ENCODE measurements around the gene KRTAP4-4. TPM values are rescaled to one million over a fixed set of nuclear protein-coding genes. Genes with fewer than 3 reads are reported as not detected.

KRTAP4-4 gene
- total RNA-seq, 1 experiment from 2014 or later, result not detected

DNA sequence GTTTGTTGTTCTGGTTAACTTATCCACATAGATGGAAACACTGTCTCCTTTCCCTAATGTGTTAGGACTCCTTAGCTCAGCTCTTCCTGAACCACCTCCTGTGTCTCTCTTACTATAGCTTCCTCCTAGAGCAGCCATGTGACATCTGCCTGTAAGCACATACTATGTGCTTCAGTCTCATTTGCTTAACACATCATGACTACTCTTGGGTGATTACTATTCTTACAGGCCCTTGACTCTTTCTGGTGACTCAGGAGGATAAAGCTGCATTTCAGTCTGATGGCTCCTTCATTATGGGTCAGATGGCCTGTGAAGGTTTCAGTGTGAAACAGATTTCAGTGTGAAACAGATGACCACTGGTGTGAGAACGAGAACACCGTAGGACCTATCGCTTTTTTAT is 17.8 kb upstream of the KRTAP4-4 start:
- Mint-ChIP-seq H3K4me1 (no peaks in the 10 kb centered on the region), H3K27ac (no peak overlapping the region), H3K9me3 (no peaks in the 10 kb centered on the region), H3K36me3 (no peaks in the 10 kb centered on the region), H3K27me3 (ENCODE audit: low read depth) (no peaks in the 10 kb centered on the region; the same call in 1 of the 2 replicates), H3K4me3 (no peak overlapping the region)
- POLR2A ChIA-PET, result no interaction called here
- CTCF ChIA-PET, result interaction anchor here (1.5 kb wide), 1 partner anchor 315 kb away, joined by 3 read pairs; no protein-coding TSS in a partner anchor
- DNase-seq (ENCODE audit: low spot score) (no peak), ATAC-seq (no peak)
- TF ChIP-seq, protein P1, sequence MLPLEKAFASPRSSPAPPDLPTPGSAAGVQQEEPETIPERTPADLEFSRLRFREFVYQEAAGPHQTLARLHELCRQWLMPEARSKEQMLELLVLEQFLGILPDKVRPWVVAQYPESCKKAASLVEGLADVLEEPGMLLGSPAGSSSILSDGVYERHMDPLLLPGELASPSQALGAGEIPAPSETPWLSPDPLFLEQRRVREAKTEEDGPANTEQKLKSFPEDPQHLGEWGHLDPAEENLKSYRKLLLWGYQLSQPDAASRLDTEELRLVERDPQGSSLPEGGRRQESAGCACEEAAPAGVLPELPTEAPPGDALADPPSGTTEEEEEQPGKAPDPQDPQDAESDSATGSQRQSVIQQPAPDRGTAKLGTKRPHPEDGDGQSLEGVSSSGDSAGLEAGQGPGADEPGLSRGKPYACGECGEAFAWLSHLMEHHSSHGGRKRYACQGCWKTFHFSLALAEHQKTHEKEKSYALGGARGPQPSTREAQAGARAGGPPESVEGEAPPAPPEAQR (CRISPR knock-in tag; IDR thresholded peaks at IDR 0.05), result no peak

DNA sequence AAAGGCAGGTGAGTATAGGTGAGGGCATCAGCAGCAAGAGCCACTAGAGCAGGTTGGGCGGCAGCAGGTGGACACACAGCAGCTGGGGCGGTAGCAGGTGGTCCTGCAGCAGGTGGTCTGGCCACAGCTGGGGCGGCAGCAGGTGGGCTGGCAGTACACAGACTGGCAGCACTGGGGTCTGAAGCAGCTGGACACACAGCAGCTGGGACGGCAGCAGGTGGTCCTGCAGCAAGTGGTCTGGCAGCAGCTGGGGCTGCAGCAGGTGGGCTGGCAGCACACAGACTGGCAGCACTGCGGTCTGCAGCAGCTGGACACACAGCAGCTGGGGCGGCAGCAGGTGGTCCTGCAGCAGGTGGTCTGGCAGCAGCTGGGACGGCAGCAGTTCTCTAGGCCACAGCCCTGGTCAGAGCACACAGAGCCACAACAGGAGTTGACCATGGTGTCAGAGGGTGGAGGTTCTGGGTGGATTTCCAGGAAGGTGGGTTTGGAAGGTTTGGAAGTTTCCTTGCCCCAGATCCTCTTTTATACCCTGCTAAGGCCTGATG is 17.3 kb upstream of the KRTAP4-4 start, which contains the start of gene KRTAP4-2:
TSS of gene KRTAP4-2 (minus strand) at position 495 of the 545 bp plus-strand sequence. CDS start at position 438, 57 bp downstream.
- no peak within 1 kb of the TSS for H3K4me3 Mint-ChIP-seq
- TF ChIP-seq ZNF423 (CRISPR knock-in tag; IDR thresholded peaks at IDR 0.05) (peak; percentile 55; the same call in 1 of the 2 replicates), FOXP1 (CRISPR knock-in tag; IDR thresholded peaks at IDR 0.05; ENCODE audit: borderline replicate concordance) (no peak)
- TF ChIP-seq, protein P2, sequence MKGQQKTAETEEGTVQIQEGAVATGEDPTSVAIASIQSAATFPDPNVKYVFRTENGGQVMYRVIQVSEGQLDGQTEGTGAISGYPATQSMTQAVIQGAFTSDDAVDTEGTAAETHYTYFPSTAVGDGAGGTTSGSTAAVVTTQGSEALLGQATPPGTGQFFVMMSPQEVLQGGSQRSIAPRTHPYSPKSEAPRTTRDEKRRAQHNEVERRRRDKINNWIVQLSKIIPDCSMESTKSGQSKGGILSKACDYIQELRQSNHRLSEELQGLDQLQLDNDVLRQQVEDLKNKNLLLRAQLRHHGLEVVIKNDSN (CRISPR knock-in tag; IDR thresholded peaks at IDR 0.05), result no peak
- no peaks in the 10 kb centered on the region for H3K4me1 Mint-ChIP-seq
- no peaks in the 10 kb centered on the region for H3K9me3 Mint-ChIP-seq
- no peaks in the 10 kb centered on the region; the same call in 1 of the 2 replicates for H3K27me3 Mint-ChIP-seq (ENCODE audit: low read depth)
- POLR2A ChIA-PET, result no interaction called here
- H3K36me3 Mint-ChIP-seq, result no peaks in the 10 kb centered on the region
- DNase-seq (ENCODE audit: low spot score) (no peak), ATAC-seq (no peak)
- H3K27ac Mint-ChIP-seq, result no peak within 1 kb of the TSS
- CTCF ChIA-PET, result interaction anchor here (1.5 kb wide), 1 partner anchor 315 kb away, joined by 3 read pairs; no protein-coding TSS in a partner anchor

DNA sequence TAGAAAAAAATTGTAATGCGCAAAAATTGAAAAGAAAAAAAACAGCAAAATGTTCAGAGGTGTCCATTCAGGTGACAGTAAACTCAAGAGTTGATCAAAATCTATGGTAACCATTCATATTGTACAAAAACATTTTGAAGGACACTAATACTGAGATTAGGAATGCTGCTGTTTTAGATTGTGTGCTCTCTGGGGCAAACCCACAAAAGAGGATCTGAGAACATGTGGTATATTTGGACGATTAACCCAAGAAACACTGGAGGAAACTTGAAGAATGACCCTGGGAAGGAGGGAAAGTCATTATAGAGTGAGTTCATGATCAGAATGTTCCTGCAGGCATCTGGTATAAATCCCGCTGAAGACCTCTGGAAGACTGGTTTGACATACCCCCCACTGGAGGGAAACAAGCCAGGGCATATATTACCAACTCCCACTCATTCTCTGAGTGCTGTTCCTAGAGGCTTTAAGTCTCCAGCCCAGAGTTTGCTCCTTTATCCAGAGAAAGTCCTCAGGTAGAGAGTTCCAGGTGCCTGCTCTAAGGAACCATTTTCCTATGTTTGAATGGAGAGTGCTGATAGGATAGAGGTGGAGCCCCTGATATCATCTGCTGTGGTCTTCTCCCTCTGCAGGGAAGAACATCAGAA is 16.3 kb upstream of the KRTAP4-4 start:
- Mint-ChIP-seq H3K9me3 (no peaks in the 10 kb centered on the region), H3K4me1 (no peaks in the 10 kb centered on the region), H3K4me3 (no peak overlapping the region), H3K27ac (no peak overlapping the region), H3K27me3 (ENCODE audit: low read depth) (no peaks in the 10 kb centered on the region; the same call in 1 of the 2 replicates), H3K36me3 (no peaks in the 10 kb centered on the region)
- DNase-seq (ENCODE audit: low spot score), result no peak
- POLR2A ChIA-PET, result no interaction called here
- CTCF ChIA-PET, result interaction anchor here (1.3 kb wide), 1 partner anchor 146 kb away, joined by 6 read pairs; no protein-coding TSS in a partner anchor
- ATAC-seq, result no peak
- TF ChIP-seq NFE2L1 (CRISPR knock-in tag; IDR thresholded peaks at IDR 0.05) (no peak), TCF7 (CRISPR knock-in tag; IDR thresholded peaks at IDR 0.05; ENCODE audit: low read depth) (no peak), CBFB (CRISPR knock-in tag; IDR thresholded peaks at IDR 0.05; ENCODE audit: low read depth) (no peak)
- TF ChIP-seq, protein P3, sequence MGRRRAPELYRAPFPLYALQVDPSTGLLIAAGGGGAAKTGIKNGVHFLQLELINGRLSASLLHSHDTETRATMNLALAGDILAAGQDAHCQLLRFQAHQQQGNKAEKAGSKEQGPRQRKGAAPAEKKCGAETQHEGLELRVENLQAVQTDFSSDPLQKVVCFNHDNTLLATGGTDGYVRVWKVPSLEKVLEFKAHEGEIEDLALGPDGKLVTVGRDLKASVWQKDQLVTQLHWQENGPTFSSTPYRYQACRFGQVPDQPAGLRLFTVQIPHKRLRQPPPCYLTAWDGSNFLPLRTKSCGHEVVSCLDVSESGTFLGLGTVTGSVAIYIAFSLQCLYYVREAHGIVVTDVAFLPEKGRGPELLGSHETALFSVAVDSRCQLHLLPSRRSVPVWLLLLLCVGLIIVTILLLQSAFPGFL (CRISPR knock-in tag; IDR thresholded peaks at IDR 0.05; ENCODE audit: borderline replicate concordance), result no peak
- TF ChIP-seq, protein P4, sequence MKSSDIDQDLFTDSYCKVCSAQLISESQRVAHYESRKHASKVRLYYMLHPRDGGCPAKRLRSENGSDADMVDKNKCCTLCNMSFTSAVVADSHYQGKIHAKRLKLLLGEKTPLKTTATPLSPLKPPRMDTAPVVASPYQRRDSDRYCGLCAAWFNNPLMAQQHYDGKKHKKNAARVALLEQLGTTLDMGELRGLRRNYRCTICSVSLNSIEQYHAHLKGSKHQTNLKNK (CRISPR knock-in tag; IDR thresholded peaks at IDR 0.05), result no peak
- TF ChIP-seq, protein P5, sequence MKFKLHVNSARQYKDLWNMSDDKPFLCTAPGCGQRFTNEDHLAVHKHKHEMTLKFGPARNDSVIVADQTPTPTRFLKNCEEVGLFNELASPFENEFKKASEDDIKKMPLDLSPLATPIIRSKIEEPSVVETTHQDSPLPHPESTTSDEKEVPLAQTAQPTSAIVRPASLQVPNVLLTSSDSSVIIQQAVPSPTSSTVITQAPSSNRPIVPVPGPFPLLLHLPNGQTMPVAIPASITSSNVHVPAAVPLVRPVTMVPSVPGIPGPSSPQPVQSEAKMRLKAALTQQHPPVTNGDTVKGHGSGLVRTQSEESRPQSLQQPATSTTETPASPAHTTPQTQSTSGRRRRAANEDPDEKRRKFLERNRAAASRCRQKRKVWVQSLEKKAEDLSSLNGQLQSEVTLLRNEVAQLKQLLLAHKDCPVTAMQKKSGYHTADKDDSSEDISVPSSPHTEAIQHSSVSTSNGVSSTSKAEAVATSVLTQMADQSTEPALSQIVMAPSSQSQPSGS (CRISPR knock-in tag; IDR thresholded peaks at IDR 0.05; ENCODE audit: borderline replicate concordance, low read depth), result no peak
- TF ChIP-seq, protein P6, sequence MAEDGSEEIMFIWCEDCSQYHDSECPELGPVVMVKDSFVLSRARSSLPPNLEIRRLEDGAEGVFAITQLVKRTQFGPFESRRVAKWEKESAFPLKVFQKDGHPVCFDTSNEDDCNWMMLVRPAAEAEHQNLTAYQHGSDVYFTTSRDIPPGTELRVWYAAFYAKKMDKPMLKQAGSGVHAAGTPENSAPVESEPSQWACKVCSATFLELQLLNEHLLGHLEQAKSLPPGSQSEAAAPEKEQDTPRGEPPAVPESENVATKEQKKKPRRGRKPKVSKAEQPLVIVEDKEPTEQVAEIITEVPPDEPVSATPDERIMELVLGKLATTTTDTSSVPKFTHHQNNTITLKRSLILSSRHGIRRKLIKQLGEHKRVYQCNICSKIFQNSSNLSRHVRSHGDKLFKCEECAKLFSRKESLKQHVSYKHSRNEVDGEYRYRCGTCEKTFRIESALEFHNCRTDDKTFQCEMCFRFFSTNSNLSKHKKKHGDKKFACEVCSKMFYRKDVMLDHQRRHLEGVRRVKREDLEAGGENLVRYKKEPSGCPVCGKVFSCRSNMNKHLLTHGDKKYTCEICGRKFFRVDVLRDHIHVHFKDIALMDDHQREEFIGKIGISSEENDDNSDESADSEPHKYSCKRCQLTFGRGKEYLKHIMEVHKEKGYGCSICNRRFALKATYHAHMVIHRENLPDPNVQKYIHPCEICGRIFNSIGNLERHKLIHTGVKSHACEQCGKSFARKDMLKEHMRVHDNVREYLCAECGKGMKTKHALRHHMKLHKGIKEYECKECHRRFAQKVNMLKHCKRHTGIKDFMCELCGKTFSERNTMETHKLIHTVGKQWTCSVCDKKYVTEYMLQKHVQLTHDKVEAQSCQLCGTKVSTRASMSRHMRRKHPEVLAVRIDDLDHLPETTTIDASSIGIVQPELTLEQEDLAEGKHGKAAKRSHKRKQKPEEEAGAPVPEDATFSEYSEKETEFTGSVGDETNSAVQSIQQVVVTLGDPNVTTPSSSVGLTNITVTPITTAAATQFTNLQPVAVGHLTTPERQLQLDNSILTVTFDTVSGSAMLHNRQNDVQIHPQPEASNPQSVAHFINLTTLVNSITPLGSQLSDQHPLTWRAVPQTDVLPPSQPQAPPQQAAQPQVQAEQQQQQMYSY (CRISPR knock-in tag; IDR thresholded peaks at IDR 0.05), result no peak
- TF ChIP-seq, protein P7, sequence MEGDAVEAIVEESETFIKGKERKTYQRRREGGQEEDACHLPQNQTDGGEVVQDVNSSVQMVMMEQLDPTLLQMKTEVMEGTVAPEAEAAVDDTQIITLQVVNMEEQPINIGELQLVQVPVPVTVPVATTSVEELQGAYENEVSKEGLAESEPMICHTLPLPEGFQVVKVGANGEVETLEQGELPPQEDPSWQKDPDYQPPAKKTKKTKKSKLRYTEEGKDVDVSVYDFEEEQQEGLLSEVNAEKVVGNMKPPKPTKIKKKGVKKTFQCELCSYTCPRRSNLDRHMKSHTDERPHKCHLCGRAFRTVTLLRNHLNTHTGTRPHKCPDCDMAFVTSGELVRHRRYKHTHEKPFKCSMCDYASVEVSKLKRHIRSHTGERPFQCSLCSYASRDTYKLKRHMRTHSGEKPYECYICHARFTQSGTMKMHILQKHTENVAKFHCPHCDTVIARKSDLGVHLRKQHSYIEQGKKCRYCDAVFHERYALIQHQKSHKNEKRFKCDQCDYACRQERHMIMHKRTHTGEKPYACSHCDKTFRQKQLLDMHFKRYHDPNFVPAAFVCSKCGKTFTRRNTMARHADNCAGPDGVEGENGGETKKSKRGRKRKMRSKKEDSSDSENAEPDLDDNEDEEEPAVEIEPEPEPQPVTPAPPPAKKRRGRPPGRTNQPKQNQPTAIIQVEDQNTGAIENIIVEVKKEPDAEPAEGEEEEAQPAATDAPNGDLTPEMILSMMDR (IDR thresholded peaks at IDR 0.05), result no peak
- TF ChIP-seq, protein P8, sequence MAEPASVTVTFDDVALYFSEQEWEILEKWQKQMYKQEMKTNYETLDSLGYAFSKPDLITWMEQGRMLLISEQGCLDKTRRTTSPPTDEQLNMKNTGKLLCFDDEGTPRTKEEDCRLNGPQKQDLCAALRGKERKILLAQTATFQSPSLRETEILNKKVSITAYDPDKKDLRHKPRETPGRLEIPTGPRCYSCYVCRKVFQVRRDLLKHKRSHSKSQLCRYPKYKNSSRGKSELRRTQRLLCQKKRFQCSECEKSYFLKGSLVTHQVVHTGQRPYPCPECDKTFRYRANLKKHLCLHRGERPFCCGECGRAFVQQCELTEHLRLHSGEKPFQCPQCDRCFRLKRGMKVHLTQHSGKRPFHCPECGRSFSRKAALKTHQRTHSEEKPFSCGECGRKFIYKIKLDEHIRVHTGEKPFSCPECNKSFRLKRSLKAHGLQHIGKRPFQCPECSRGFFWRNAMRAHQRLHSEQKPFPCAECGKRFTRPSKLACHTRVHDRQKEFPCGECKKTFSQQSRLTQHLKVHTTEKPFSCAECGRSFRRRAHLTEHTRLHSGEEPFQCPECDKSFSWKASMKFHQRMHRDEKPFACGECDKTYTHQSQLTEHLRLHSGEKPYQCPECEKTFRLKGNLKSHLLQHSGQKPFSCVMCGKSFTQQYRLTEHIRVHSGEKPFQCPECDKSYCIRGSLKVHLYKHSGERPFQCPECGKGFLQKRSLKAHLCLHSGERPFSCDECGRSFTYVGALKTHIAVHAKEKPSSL (CRISPR knock-in tag; conservative IDR thresholded peaks at IDR 0.05), result no peak
- TF ChIP-seq, protein P9, sequence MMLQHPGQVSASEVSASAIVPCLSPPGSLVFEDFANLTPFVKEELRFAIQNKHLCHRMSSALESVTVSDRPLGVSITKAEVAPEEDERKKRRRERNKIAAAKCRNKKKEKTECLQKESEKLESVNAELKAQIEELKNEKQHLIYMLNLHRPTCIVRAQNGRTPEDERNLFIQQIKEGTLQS (CRISPR knock-in tag; conservative IDR thresholded peaks at IDR 0.05), result no peak
